Measurements from ENCODE around the gene LRP11.

LRP11 gene

GRCh38 chr6:149781715-149782114 is 82.4 kb downstream of the LRP11 start:
- Histone ChIP-seq H3K4me3 (ENCODE audit: low read length in 2 of 2) (no peak overlapping the region), H3K27me3 (ENCODE audit: control insufficient read depth in 1 of 2, insufficient read depth in 2 of 2, low read length in 2 of 2) (no peaks in the 10 kb centered on the region), H3K36me3 (ENCODE audit: control insufficient read depth in 2 of 2, insufficient read depth in 2 of 2, low read length in 2 of 2) (peaks cover 7 to 9% of the 10 kb centered on the region in 2 donors), H3K4me1 (ENCODE audit: control insufficient read depth, insufficient read depth, low read length) (no peaks in the 10 kb centered on the region), H3K9me3 (ENCODE audit: control insufficient read depth in 2 of 2, low read length in 2 of 2) (no peaks in the 10 kb centered on the region), H3K27ac (ENCODE audit: low read length) (no peak overlapping the region), H3K9ac (ENCODE audit: low read length in 2 of 2) (no peak overlapping the region)

- Histone ChIP-seq H3K4me3 (ENCODE audit: low read length in 2 of 2) (no peak overlapping the region), H3K9ac (ENCODE audit: low read length in 2 of 2) (no peak overlapping the region), H3K36me3 (ENCODE audit: control insufficient read depth in 2 of 2, insufficient read depth in 2 of 2, low read length in 2 of 2) (peaks cover 7 to 17% of the 10 kb centered on the region in 2 donors), H3K27ac (ENCODE audit: low read length) (no peak overlapping the region), H3K9me3 (ENCODE audit: control insufficient read depth in 2 of 2, low read length in 2 of 2) (no peaks in the 10 kb centered on the region), H3K4me1 (ENCODE audit: control insufficient read depth, insufficient read depth, low read length) (no peaks in the 10 kb centered on the region), H3K27me3 (ENCODE audit: control insufficient read depth in 1 of 2, insufficient read depth in 2 of 2, low read length in 2 of 2) (no peaks in the 10 kb centered on the region)
Measured at GRCh38 chr6:149779644-149779963, 84.6 kb downstream of the LRP11 start.

- Histone ChIP-seq H3K27ac (ENCODE audit: low read length) (no peak overlapping the region), H3K4me3 (ENCODE audit: low read length in 2 of 2) (no peak overlapping the region), H3K27me3 (ENCODE audit: control insufficient read depth in 1 of 2, insufficient read depth in 2 of 2, low read length in 2 of 2) (no peaks in the 10 kb centered on the region), H3K9ac (ENCODE audit: low read length in 2 of 2) (no peak overlapping the region), H3K36me3 (ENCODE audit: control insufficient read depth in 2 of 2, insufficient read depth in 2 of 2, low read length in 2 of 2) (peaks cover 5 to 11% of the 10 kb centered on the region in 2 donors), H3K4me1 (ENCODE audit: control insufficient read depth, insufficient read depth, low read length) (no peaks in the 10 kb centered on the region), H3K9me3 (ENCODE audit: control insufficient read depth in 2 of 2, low read length in 2 of 2) (no peaks in the 10 kb centered on the region)
Measured at GRCh38 chr6:149777624-149778023, 86.5 kb downstream of the LRP11 start.

GRCh38 chr6:149771925-149772324 is 92.2 kb downstream of the LRP11 start:
- no peaks in the 10 kb centered on the region for H3K9me3 ChIP-seq (ENCODE audit: control insufficient read depth in 2 of 2, low read length in 2 of 2)
- no peak overlapping the region for H3K9ac ChIP-seq (ENCODE audit: low read length in 2 of 2)
- peaks cover 8 to 13% of the 10 kb centered on the region in 2 donors for H3K36me3 ChIP-seq (ENCODE audit: control insufficient read depth in 2 of 2, insufficient read depth in 2 of 2, low read length in 2 of 2)
- H3K4me1 ChIP-seq (ENCODE audit: control insufficient read depth, insufficient read depth, low read length) = no peaks in the 10 kb centered on the region
- H3K27ac ChIP-seq (ENCODE audit: low read length) = no peak overlapping the region
- no peak overlapping the region for H3K4me3 ChIP-seq (ENCODE audit: low read length in 2 of 2)
- H3K27me3 ChIP-seq (ENCODE audit: control insufficient read depth in 1 of 2, insufficient read depth in 2 of 2, low read length in 2 of 2) = no peaks in the 10 kb centered on the region

GRCh38 chr6:149771185-149771584 is 93.0 kb downstream of the LRP11 start:
- H3K36me3 ChIP-seq (ENCODE audit: control insufficient read depth in 2 of 2, insufficient read depth in 2 of 2, low read length in 2 of 2) = peaks cover 8 to 14% of the 10 kb centered on the region in 2 donors
- H3K27ac ChIP-seq (ENCODE audit: low read length) = no peak overlapping the region
- no peak overlapping the region for H3K4me3 ChIP-seq (ENCODE audit: low read length in 2 of 2)
- H3K9me3 ChIP-seq (ENCODE audit: control insufficient read depth in 2 of 2, low read length in 2 of 2) = no peaks in the 10 kb centered on the region
- no peaks in the 10 kb centered on the region for H3K4me1 ChIP-seq (ENCODE audit: control insufficient read depth, insufficient read depth, low read length)
- no peaks in the 10 kb centered on the region for H3K27me3 ChIP-seq (ENCODE audit: control insufficient read depth in 1 of 2, insufficient read depth in 2 of 2, low read length in 2 of 2)
- H3K9ac ChIP-seq (ENCODE audit: low read length in 2 of 2) = no peak overlapping the region

- Histone ChIP-seq H3K9me3 (ENCODE audit: control insufficient read depth in 2 of 2, low read length in 2 of 2) (peaks cover 0 to 2% of the 10 kb centered on the region in 2 donors), H3K4me3 (ENCODE audit: low read length in 2 of 2) (no peak overlapping the region), H3K4me1 (ENCODE audit: control insufficient read depth, insufficient read depth, low read length) (no peaks in the 10 kb centered on the region), H3K9ac (ENCODE audit: low read length in 2 of 2) (no peak overlapping the region), H3K27ac (ENCODE audit: low read length) (no peak overlapping the region), H3K36me3 (ENCODE audit: control insufficient read depth in 2 of 2, insufficient read depth in 2 of 2, low read length in 2 of 2) (peaks cover 8 to 13% of the 10 kb centered on the region in 2 donors), H3K27me3 (ENCODE audit: control insufficient read depth in 1 of 2, insufficient read depth in 2 of 2, low read length in 2 of 2) (no peaks in the 10 kb centered on the region)
Measured at GRCh38 chr6:149769676-149770075, 94.5 kb downstream of the LRP11 start.
